ENCODE data around the gene MARK2. TPM values are rescaled to one million over a fixed set of nuclear protein-coding genes. Genes with fewer than 3 reads are reported as not detected.

MARK2 gene
- total RNA-seq, 1 experiment from 2014 or later: 39.8 TPM

DNA sequence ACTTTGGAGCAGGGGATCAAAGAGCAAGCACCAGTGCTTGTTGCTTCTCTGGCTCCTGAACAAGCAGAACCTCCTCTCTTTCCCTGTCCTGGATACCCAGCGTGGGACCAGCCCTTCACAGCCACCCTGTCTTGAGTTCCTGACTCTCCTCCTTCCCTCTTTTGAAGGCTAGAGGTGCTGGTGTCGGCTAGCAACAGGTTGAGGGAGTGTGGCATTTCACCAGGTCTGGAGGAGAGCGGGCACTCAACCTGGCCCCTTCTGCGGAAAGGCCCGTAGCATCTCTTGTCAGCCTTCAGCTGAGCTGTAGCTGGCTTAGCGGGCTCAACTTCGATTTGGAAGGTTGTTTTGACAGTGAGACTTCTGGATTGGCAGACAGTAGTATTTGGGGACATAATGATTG lies 51.5 kb downstream of the MARK2 start:
- peak overlapping the region; percentile 80 for H3K27ac Mint-ChIP-seq (ENCODE audit: low read depth, unreplicated experiment)
- POLR2A ChIA-PET: interaction anchor here (0.8 to 4.1 kb wide), 4 partner anchors 46 to 85 kb away, joined by 4 to 22 read pairs (median 8); partner anchors contain the start of genes COX8A and MARK2
- no peaks in the 10 kb centered on the region for H3K27me3 Mint-ChIP-seq (ENCODE audit: insufficient read depth, unreplicated experiment)
- no peaks in the 10 kb centered on the region for H3K9me3 Mint-ChIP-seq (ENCODE audit: unreplicated experiment)
- no peak for TF ChIP-seq CTCF (IDR thresholded peaks at IDR 0.05; ENCODE audit: unreplicated experiment)
- H3K4me1 Mint-ChIP-seq (ENCODE audit: insufficient read depth, unreplicated experiment): peaks cover 42% of the 10 kb centered on the region
- no TSS peak for BruUV-seq (replicated peaks)
- peaks cover 15% of the 10 kb centered on the region for H3K36me3 Mint-ChIP-seq (ENCODE audit: insufficient read depth, unreplicated experiment)
- H3K4me3 Mint-ChIP-seq (ENCODE audit: unreplicated experiment): peak overlapping the region; percentile 74
- intact Hi-C loops (cut with micrococcal nuclease): no loop called here
- DNase-seq (ENCODE audit: unreplicated experiment): no peak
- CTCF ChIA-PET: interaction anchor here (0.6 to 4.0 kb wide), 3 partner anchors 47 to 893 kb away, joined by 3 to 24 read pairs (median 4); partner anchors contain the start of gene MARK2

GRCh38 chr11:63892228-63892627 lies 53.3 kb downstream of the MARK2 start:
- Mint-ChIP-seq H3K27me3 (ENCODE audit: insufficient read depth, unreplicated experiment) (no peaks in the 10 kb centered on the region), H3K4me1 (ENCODE audit: insufficient read depth, unreplicated experiment) (peaks cover 37% of the 10 kb centered on the region), H3K36me3 (ENCODE audit: insufficient read depth, unreplicated experiment) (peaks cover 30% of the 10 kb centered on the region), H3K27ac (ENCODE audit: low read depth, unreplicated experiment) (no peak overlapping the region), H3K4me3 (ENCODE audit: unreplicated experiment) (no peak overlapping the region), H3K9me3 (ENCODE audit: unreplicated experiment) (no peaks in the 10 kb centered on the region)
- no peak for DNase-seq (ENCODE audit: unreplicated experiment)
- TF ChIP-seq CTCF (IDR thresholded peaks at IDR 0.05; ENCODE audit: unreplicated experiment): no peak
- ChIA-PET CTCF (interaction anchor here (0.5 to 2.1 kb wide), 5 partner anchors 14 to 119 kb away, joined by 3 to 16 read pairs (median 3); no protein-coding TSS in a partner anchor), POLR2A (interaction anchor here (3.0 kb wide), 1 partner anchor 55 kb away, joined by 10 read pairs; the partner anchor contains the start of gene MARK2)
- BruUV-seq (replicated peaks): no TSS peak
- intact Hi-C loops (cut with micrococcal nuclease): no loop called here

DNA sequence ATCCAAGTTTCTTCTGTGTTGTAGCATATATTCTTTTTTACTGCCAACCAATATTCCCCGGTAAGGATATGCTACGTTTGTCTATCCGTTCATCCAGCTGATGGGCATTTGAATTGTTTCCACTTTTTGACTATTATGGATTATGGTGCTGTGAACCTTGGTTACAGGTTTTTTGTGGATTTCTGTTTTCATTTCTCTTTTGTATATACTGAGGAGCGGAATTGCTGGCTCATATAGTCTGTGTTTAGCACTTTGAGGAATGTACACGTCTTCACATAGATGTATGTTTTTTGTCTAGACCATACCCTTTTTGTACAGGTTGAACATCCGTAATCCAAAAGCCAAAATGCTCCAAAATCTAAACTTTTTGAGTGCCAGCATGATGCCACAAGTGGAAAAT lies 54.4 kb downstream of the MARK2 start:
- Mint-ChIP-seq H3K27ac (ENCODE audit: low read depth, unreplicated experiment) (no peak overlapping the region), H3K36me3 (ENCODE audit: insufficient read depth, unreplicated experiment) (peaks cover 36% of the 10 kb centered on the region), H3K9me3 (ENCODE audit: unreplicated experiment) (no peaks in the 10 kb centered on the region), H3K27me3 (ENCODE audit: insufficient read depth, unreplicated experiment) (no peaks in the 10 kb centered on the region), H3K4me1 (ENCODE audit: insufficient read depth, unreplicated experiment) (peaks cover 27% of the 10 kb centered on the region), H3K4me3 (ENCODE audit: unreplicated experiment) (no peak overlapping the region)
- no peak for DNase-seq (ENCODE audit: unreplicated experiment)
- intact Hi-C loops (cut with micrococcal nuclease): no loop called here
- BruUV-seq (replicated peaks): no TSS peak
- no peak for TF ChIP-seq CTCF (IDR thresholded peaks at IDR 0.05; ENCODE audit: unreplicated experiment)
- ChIA-PET POLR2A (interaction anchor here (3.0 kb wide), 1 partner anchor 56 kb away, joined by 10 read pairs; the partner anchor contains the start of gene MARK2), CTCF (interaction anchor here (1.1 to 2.1 kb wide), 3 partner anchors 52 to 78 kb away, joined by 4 to 16 read pairs (median 6); no protein-coding TSS in a partner anchor)

DNA sequence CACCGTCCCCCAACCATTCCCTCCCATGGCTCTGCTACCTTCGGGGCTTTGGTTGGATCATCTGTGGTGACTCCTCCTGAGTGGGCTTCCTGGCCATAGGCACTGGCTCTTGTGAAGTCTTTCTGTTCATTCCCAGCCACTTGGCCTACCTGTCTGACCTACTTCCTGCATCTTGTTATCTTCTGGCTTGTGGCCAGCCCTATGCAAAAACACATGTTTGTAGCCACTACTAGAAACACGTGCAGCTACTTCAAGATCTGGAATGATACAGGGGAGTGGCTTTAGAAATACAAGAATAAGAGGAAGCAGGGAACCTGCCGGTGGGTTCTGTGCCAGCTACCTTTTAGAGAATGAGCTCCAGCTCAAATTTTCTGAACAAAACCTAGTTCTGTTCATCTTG lies 57.2 kb downstream of the MARK2 start:
- DNase-seq (ENCODE audit: unreplicated experiment): no peak
- POLR2A ChIA-PET: no interaction called here
- Mint-ChIP-seq H3K27me3 (ENCODE audit: insufficient read depth, unreplicated experiment) (no peaks in the 10 kb centered on the region), H3K9me3 (ENCODE audit: unreplicated experiment) (no peaks in the 10 kb centered on the region), H3K27ac (ENCODE audit: low read depth, unreplicated experiment) (peak overlapping the region; percentile 37), H3K4me3 (ENCODE audit: unreplicated experiment) (no peak overlapping the region), H3K36me3 (ENCODE audit: insufficient read depth, unreplicated experiment) (peaks cover 62% of the 10 kb centered on the region), H3K4me1 (ENCODE audit: insufficient read depth, unreplicated experiment) (peaks cover under 1% of the 10 kb centered on the region)
- CTCF ChIA-PET: interaction anchor here (0.8 to 5.7 kb wide), 2 partner anchors 32 to 59 kb away, joined by 3 to 41 read pairs; no protein-coding TSS in a partner anchor
- intact Hi-C loops (cut with micrococcal nuclease): no loop called here
- TF ChIP-seq CTCF (IDR thresholded peaks at IDR 0.05; ENCODE audit: unreplicated experiment): no peak
- TSS peak; percentile 7 for BruUV-seq (replicated peaks)

Data from MCF 10A (cell line).